GM19372 (cell line): ENCODE results near the gene CCL21.

Experiments
- ATAC-seq: cut with Tn5 transposase; IDR thresholded peaks from one replicate; pipeline ENCODE4 v1.9.1; 2021; ENCODE audit warnings: mild to moderate bottlenecking, low read depth, moderate library complexity; ENCODE audit not compliant: unreplicated experiment

CCL21 gene

DNA sequence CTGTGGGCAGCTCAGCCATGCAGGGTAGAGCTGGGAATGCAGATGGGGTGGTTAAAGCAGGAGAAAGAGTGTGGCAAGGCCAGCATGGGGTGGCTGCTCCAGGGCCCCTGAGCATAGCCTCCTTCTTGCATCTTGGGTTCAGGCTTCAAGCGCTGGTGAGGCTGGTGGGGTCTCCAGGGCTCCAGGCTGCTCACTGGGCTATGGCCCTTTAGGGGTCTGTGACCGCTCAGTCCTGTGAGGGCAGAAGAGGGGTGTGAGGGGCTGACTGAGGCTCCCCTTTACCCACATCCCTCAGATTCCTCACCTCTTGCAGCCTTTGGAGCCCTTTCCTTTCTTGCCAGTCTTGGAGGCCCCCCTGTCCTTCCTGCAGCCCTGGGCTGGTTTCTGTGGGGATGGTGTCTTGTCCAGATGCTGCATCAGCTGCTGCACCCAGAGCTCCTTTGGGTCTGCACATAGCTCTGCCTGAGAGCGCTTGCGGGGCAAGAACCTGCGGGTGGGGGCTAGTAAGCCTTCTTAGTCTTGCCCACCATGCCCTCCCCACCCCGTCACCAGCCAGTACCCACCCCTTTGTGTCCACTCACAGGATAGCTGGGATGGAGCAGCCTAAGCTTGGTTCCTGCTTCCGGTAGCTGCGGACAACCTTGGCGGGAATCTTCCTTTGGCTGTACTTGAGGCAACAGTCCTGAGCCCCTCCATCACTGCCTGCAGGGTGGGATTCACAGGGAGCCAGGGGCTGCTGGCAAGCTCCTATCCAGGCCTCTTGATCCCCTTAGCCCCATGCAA, 549 bp downstream of the CCL21 start:
- ATAC-seq: no peak

DNA sequence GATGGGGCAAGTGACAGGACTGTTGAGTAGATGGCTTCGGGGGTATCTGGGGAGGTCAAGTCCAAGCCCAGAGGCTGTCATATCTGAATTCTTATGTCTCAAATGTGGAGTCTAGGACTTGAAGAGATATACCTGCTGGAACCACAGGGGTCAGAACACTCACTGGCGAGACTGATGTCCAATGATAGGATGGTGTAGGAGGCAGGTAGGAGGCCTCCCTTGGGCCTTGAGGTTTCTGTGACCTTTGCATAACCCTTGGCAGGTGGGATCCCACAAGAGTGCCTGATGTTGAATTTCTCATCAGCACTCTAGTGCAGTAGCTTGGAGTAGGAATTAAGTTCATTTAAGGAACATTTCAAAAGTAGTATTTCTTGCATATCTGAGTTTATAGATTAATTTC, 2.8 kb downstream of the CCL21 start:
- no peak for ATAC-seq

DNA sequence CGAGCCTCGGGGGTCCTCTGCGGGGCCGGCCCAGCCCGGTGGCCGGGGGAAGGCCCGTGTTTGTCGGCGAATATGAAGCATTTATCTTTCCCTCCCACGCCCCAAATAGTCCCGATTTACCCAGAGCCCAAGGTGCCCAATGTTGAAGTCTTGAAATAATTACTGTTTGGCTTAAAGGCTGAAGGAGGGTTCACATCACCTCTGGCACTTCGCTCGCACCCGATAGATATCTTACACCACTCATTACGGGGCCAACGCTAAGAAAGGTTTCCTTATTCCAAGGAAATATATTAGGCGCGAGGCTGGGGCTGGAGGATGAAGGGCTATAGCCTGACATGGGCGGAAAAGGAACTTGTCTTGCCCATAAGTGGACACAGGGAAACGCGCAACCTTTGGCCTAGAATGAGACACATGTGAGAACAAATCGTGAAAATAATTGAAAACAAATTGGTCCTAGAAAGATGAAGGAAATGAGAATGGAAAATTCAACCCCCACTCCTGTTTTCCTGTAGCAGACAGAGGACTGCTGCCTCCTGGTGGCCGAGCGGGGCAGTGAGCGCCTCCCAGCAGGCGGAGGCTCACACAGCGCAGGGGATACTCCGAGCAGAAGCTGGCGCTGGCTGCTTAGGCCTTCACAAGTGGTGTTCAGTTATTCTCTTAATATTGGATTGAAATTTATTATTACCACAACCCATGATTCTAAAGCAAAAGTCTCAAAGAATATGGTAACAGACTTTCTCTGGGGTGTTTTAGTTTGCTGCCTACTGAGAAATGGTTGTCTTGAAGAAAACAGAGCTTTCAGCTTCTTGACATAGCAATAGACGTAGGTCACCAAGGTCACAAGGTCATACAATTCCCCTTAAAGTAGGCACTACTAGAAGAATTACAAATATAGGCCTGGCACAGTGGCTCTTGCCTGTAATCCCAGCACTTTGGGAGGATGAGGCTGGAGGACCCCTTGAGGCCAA, 7.9 kb downstream of the CCL21 start:
- ATAC-seq: no peak

DNA sequence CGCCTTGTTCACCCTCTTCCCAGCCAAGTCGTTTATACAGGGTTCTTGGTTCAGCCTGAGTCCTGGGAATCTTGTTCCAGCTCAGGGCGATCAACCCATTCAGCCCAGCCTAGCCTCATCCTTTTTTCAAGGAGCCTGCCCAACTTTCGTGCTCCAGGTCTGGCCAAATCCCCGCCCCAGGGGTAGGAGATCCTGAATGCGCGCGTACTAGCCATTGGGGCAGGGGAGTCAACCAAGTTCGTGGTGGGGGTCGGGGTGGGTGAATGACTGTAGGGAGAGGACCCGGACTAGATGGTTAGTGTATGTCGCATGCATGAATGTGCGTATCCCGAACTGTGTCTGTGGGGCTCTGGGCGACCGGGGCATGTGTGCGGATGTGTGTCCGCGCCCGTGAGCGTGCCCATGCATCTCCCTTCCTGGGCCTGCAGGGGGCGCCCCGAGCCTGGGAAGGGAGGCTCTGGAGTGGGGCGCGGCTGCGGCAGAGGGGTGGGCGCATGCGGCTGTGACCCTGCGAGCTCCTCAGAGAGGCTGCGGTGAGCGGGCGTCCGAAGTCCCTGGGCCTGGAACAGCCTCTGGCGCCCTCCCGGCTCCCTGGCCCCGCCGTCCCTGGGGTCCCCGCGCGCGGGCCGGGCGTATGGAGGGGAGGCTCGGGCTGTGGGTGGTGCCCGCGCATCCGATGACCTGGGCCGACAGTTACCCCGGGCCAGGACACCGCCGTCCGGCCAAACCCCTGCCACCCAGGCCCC, 8.7 kb downstream of the CCL21 start:
- ATAC-seq: no peak

DNA sequence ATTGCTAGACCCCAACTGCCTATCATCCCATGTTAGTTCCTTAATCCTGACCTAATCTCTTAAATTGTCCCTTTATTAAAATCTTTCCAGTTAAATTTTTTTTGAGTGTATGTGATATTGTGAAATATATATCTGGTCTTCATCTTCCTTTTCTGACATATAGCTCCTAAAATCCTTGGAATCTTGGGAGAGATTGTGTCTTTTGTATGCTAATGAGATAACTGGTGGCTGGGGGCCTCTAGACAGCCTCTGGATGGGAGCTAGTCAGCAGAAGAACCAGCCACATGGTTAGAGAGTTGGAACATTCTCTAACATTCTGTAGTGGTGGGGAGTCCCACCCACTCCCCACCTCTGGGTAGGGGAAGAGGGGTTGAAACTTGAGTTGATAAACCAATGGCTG, 15.1 kb downstream of the CCL21 start:
- no peak for ATAC-seq

DNA sequence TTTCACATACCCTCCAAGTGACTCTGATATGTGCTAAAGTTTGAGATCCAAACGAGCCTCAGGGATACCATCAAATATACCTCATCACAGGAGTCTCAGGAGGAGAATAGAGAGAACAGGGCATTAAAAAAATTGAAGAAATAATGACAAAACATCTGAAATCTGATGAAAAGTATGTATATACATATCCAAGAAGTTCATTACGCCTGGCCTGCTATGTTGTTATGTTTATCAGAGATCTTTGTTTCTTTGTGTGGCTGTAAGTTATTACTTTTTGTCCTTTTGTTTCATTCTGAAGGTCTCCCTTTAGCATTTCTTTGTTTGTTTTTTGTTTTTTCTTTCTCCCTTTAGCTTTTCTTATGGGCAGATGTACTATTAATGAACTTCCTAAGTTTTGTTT, 16.4 kb downstream of the CCL21 start:
- ATAC-seq: no peak

DNA sequence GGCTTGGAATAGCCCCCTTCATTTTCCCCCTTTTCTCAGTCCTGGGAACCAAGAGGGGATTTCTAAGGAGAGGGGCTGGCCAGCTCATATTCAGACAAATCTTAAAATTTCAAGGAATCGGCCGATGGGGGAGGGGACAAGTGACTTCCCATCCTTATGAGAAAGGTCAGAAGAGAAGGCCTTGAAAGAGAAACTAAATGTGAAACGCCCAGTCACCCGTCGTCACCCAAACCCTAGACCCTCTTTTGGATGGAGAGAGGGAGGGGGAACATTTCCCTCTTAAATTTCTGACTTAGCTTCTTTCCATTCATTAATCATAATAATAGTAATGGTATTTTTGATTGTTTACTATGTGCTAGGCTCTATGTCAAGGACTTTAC, 18.0 kb downstream of the CCL21 start:
- ATAC-seq: no peak

DNA sequence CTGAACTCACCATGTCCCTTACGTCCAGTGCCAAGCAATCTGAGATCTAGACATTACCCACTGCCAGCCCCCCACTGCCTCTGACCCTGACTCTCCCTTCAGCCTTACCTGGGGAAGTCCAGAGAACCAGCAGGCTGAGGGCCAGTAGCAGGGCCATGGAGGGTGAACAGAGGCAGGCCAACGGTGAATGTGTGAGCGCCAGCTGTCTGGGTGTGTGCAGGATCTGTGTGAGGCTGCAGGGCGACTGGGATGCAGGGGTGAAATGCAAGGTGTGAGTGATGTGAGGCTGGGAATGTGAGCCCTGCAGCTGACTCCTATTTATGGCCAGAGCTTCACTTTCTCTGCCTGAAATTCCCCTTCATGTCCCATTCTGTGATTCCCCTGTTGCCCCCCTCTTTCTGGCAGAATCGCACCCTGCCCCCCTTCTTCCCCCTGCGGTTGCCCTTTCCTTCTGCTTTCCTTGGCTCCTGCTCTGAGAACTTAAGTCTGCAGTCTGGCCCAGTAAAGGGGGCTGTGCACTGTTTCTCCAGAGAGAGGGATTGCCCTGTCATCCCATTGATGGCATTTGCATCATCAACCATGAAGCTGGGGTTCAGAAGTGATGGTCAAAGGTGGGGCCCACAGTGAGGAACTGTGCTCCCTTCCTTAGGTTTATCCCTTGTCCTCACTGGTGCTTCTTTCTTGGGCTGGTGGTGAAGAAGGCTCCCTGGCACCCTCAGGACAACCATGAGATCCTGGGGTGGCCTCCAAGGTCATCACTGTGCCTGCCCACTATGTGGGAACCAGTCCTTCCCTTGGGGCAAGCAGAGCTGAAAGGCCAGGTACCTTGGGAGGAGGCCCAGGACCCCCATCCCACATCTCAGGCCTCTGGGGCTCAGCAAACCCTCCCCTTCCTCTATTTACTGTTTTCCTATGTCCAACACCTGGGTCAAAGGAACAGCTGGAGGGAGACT, 18.7 kb downstream of the CCL21 start, which contains the start of gene CCL19:
TSS of gene CCL19 (minus strand) at position 294 of the 953 bp plus-strand sequence. CDS start at position 157, 137 bp downstream.
- no peak for ATAC-seq

DNA sequence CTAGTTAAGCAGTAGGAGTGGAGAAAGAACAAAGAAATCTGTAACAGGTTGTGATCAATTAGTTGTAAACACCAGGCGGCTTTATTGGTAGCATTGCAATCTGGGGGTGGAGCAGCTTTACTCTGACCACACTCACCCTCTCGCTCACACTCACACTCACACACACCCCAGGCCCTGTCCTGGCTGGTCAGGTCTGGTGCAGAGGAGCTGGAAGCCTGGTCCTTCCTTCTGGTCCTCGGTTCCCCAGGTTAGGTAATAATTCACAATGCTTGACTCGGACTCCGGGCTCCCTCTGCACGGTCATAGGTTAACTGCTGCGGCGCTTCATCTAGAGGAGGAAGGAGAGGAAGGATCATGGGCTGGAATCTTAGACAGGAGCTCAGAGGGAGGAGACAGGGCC, 20.4 kb downstream of the CCL21 start:
- no peak for ATAC-seq

DNA sequence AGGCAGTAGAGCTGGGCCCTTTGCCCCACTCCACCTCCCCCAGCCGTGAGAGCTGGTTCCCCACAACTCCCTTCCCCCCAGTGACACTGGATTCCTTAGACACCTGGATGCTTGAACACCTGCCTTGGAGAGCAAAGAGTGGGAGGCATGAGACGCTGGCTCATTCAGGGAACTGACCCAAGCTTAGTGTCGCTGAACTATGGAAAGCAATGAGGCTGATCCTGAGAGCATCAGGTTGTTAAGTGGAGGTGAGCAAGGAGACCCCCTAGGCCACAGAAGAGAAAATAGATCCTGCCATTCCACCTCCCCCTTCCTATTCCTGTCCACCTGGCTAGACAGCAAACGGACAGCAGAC, 20.8 kb downstream of the CCL21 start:
- no peak for ATAC-seq

DNA sequence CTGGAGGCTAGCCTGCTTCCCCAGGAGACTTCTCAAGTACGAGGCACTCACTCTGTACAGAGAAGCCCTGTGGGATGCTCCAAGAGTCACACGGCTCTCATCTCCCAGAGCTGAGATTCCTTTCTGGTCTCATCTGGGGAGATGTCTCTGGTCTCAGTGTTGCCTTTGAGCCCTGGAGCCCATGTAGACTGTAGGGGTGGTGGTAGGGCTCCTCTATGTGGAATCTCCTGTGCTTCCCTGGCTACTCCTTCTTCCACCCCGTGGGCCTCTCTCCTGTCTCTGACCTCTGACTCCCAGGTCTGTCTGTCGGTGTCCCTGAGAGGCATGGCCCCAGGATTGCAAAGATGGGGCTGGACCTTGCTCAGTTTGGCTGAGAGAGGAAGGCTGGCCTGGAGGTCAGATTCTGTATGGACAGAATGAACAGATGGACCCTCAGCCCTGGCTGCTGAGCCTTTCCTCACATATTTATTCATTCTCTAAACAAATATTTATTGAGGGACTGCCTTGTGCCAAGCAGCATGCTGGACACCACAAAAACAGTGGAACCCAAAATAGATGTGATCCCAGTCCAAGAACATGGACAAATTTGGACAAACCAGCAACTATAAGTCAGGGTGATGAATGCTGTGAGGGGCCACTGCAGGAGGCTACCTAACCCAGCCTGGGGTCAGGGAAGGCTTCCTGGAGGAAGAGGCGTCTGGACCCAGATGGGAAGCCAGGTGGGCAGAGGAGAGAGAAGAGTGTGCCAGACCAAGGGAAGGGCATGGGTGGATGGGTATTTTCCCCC, 21.4 kb downstream of the CCL21 start:
- no peak for ATAC-seq

DNA sequence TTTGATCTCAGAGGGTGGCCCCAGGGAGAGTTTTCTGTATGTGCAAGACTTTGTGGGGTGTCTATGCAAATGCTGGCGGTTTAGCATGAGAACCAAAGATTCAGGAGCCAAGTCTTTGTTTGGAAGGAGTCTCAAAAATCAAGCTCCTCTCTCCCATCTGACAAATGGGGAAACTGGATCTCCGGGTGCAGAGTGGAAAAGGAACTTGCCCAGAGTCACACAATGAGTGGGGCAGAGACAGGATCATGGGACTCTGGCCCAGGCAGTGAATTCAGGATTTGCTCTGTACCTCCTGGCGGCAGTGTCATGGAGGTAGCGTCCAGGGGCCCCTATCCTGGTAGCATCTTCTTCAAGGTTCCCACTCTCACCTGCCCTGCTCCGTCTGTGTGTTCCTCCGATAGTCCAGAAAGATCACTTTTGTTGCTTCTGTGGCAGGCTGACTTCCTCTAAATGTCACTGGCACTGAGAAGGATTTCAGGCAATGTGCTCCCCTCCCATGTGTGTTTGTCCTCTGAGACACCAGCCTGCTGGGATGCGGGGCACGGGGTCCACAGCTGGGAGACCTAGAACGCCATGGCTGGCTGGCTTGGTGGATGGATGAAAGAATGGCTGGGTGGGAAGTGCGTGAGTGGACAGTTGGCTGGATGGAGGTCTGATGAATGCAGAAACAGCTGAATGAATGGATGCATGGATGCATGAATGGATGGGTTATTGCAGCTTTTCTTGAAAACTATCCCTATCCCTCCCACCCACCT, 22.5 kb downstream of the CCL21 start:
- ATAC-seq: no peak

DNA sequence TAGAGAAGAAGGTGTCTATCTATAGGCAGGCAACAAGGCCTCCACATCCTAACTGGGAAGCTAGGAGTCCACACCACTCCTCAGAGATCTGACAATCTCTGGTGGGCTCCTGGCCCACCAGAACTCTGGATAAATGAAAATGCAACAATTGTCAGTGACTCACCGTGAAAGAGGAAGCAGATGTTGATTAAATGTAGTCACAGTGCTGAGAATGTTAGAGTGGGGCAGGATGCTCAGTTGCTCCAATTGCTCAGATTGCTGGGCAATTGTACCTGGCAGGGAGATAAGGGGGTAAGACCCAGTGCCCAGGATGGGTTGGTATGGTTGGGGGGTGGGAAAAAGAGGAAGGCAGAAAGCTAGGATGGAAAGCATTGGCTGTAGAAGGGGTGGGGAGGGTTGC, 23.2 kb downstream of the CCL21 start:
- ATAC-seq: no peak

DNA sequence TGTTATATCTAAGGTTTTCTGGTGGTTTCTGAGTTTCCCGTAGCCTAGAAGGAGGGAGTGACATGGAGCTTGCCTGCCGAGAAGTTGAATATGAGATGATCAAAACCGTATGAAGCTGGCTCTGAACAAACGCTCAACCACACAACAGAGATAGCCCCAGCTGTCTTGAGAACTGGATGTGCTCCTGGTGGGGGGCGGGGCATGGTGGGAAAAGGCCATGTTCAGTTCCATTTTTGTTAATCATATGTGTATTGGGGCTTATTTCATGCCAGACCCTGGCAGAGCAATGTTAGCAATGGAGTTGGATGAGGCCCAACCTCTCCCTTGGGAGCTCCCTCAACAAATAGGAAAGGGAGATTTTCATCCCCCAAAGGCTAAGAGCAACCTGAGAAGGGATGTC, 23.7 kb downstream of the CCL21 start:
- ATAC-seq: no peak

DNA sequence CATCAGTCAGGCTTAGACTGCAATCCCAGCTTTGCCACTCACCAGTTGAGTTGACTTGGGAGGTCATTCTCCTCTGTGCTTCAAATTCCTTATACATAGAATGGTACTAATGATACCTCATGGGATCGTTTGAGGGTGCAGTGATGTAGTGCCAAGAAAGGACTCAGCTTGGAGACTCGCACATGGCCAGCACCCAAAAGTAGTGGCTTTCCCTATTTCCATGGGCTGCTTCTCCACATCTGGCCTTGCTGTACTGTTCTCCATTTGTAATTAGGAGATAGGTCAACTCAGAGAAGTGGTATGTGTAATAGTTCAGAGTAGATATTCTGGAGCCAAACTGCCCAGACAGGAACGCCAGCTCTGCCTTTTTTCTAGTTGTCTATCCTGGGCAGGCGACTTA, 24.3 kb downstream of the CCL21 start:
- ATAC-seq: no peak

DNA sequence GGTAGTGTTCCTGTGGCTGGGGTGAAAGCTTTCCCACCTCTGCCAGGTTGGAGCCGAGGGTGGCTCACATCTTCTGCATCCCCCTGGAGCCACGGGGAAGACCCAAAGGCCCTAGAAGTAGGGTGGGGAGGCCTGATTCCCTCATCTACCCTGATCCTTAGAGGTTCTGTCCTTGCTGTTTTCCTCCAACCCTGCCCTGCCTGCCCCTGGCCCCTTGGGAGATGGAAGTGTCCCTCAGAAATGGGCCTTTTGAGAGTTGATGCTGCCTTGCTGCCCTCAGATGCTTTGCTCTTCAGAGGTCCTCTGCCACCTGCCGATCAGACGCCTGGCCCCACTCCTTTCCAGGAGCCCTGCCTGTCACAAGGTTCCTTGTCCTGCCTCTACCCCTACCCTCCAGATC, 25.1 kb downstream of the CCL21 start:
- ATAC-seq: no peak

DNA sequence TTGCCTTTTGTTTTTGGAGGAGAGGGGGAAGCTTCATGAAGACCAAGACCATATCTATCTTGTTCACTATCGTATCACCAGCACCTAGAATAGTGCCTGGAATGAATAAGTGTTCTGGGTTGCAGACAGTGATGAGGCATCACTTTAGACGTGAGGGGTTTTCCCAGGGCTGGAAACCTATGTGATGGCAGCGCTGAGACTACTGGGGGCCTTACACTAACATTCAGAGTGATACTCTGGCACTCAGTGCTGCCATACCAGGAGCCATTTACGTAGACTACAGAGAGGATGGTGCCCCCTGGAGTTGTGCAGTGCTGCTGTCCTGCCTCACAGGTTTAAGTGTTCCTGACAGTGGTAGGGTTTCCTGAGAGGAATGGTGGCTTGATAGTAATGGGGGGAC, 25.8 kb downstream of the CCL21 start:
- ATAC-seq: no peak

DNA sequence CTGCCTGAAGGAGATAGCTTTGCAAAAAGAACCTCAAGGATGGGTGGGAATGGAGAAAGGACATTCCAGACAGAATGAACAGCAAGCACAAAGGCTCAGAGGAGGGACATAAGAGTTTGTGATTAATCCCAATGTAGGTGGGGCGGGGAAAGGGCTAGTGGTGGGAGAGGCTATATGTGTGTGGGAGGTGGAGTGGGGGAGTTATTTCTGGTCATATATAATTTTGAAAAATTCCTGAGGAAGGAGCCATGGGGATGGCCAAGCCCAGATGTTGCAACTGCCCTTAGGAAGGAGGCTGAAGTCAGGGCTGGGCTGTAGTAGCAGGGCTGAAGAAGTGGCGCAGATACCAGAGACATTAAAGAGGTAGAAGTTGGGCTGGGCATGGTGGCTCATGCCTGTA, 34.1 kb downstream of the CCL21 start:
- no peak for ATAC-seq
